Adipose tissue (tissue), 3 donors: ENCODE data around the gene SCARB2. TPM values are rescaled to one million over a fixed set of nuclear protein-coding genes. Genes with fewer than 3 reads are reported as not detected.

ENCODE experiments used
- H3K27ac ChIP-seq: one replicate; pipeline ENCODE4 v1.5.1; 2013; ENCODE audit warnings: low read depth, low read length
- WGBS, 3 donors: extraction: QIAGEN DNeasy Blood & Tissue Kit; methylation state at CpG; one replicate each; pipeline ENCODE4 v1.1.7; 2013; 5-methylcytosine and 5-hydroxymethylcytosine counted together
- polyA plus RNA-seq, 3 donors: library from polyadenylated mRNA; stranded (reverse); fragments of 200-250 nt; gene quantifications; one replicate each; pipeline ENCODE4 v1.2.3, GENCODE V29; 2013
- donor health status: healthy with polysubstance abuse.
- donor health status: Bipolar disorder and iron deficiency.
- donor health status: healthy.

SCARB2 gene
- polyA plus RNA-seq, 3 donors: 38.5 to 64.8 (median 63.9) TPM

DNA sequence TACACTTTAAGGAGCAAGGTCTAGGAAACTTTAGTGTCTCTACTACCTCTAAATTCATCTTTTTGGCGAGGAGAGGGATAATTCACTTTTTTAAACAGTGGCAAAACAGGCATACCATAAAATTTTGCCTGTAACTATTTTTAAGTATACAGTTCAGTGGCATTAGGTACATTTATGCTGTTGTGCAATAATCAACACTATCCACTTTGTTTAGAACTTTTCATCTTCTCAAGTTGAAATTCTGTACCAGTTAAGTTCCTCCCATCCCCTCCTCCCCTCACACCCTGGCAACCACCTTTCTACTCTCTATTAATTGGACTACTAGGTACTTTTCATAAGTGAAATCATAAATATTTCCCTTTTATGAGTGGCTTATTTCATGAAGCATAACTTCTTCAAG, 96.8 kb downstream of the SCARB2 start:
- H3K27ac ChIP-seq: no peak overlapping the region
- WGBS, 3 donors: 95 to 100% (median 97%) methylated on average over 1 of the region's 1 CpG

Other genes with a start within 250 kb of the SCARB2 start
- 10 to 100 TPM; 12.4 to 17.4 (median 15.1) TPM for gene SDAD1, start 222.9 kb downstream of the SCARB2 start, polyA plus RNA-seq
- under 1 TPM in 2 of 3 donors, not detected in 1; 0.14 to 0.24 TPM for gene CXCL9, start 206.3 kb downstream of the SCARB2 start, polyA plus RNA-seq
- under 1 TPM; 0.34 to 0.51 (median 0.45) TPM for gene CXCL10, start 190.3 kb downstream of the SCARB2 start, polyA plus RNA-seq
- 1 to 10 TPM in 1 of 3 donors, under 1 TPM in 1, not detected in 1; 0.06 to 1.8 TPM for gene CXCL11, start 177.8 kb downstream of the SCARB2 start, polyA plus RNA-seq
- under 1 TPM in 2 of 3 donors, not detected in 1; 0.15 to 0.63 TPM for gene ART3, start 139.1 kb downstream of the SCARB2 start, polyA plus RNA-seq
- gene NUP54, start 65.4 kb downstream of the SCARB2 start, polyA plus RNA-seq: 10 to 100 TPM; 14.0 to 29.8 (median 20.7) TPM
- gene FAM47E, start 37.9 kb upstream of the SCARB2 start, polyA plus RNA-seq: 1 to 10 TPM; 3.3 to 9.0 (median 8.4) TPM
- 10 to 100 TPM; 11.6 to 64.7 (median 17.5) TPM for gene STBD1, start 92.9 kb upstream of the SCARB2 start, polyA plus RNA-seq
- under 1 TPM; 0.11 to 0.25 (median 0.25) TPM for gene CCDC158, start 207.3 kb upstream of the SCARB2 start, polyA plus RNA-seq
- gene SHROOM3, start 221.4 kb upstream of the SCARB2 start, polyA plus RNA-seq: 1 to 10 TPM in 2 of 3 donors, under 1 TPM in 1; 0.11 to 3.4 (median 2.1) TPM